NAMALWA (cell line): ENCODE data around the gene GSE1.

Source experiments
- DNase-seq: peaks from one replicate; pipeline ENCODE4 v3.0.0-alpha.2; 2015; ENCODE audit warnings: low spot score

GSE1 gene

GRCh38 chr16:85612801-85613603, at the start of gene GSE1:
Gene GSE1 (plus strand): TSS chr16:85613322. CDS start chr16:85613392, 70 bp downstream.
- DNase-seq = peak; percentile 95

GRCh38 chr16:85563515-85564276, 49.4 kb upstream of the GSE1 start:
- no peak for DNase-seq

GRCh38 chr16:85564277-85565051, 48.7 kb upstream of the GSE1 start:
- peak; percentile 44 for DNase-seq

GRCh38 chr16:85565340-85565739, 47.8 kb upstream of the GSE1 start:
- no peak for DNase-seq

- no peak for DNase-seq
Measured at GRCh38 chr16:85565801-85566526, 47.2 kb upstream of the GSE1 start.

GRCh38 chr16:85566561-85567100, 46.5 kb upstream of the GSE1 start:
- DNase-seq = no peak

- DNase-seq = no peak
Measured at GRCh38 chr16:85567101-85567866, 45.8 kb upstream of the GSE1 start.

- DNase-seq = no peak
Measured at GRCh38 chr16:85567935-85568334, 45.2 kb upstream of the GSE1 start.

- DNase-seq = no peak
Measured at GRCh38 chr16:85568519-85568918, 44.6 kb upstream of the GSE1 start.

- no peak for DNase-seq
Measured at GRCh38 chr16:85569039-85569614, 44.0 kb upstream of the GSE1 start.

GRCh38 chr16:85569615-85570212, 43.4 kb upstream of the GSE1 start:
- peak; percentile 53 for DNase-seq

- DNase-seq = peak; percentile 66
Measured at GRCh38 chr16:85570213-85570734, 42.8 kb upstream of the GSE1 start.

GRCh38 chr16:85570735-85571562, 42.2 kb upstream of the GSE1 start:
- peak; percentile 57 for DNase-seq

GRCh38 chr16:85571563-85571812, 41.6 kb upstream of the GSE1 start:
- DNase-seq = no peak

- peak; percentile 66 for DNase-seq
Measured at GRCh38 chr16:85571813-85572619, 41.1 kb upstream of the GSE1 start.

GRCh38 chr16:85573045-85573695, 40.0 kb upstream of the GSE1 start:
- DNase-seq = no peak
